Measurements from ENCODE around the gene KDF1. TPM values are rescaled to one million over a fixed set of nuclear protein-coding genes. Genes with fewer than 3 reads are reported as not detected.

The KDF1 gene
- total RNA-seq (2014; rRNA removed; shearing (Covaris generic)) = not detected in 2 replicates

GRCh38 chr1:26959722-26960624 is at the start of gene KDF1:
Gene KDF1 (minus strand): TSS chr1:26960468. CDS start chr1:26952380, 8,088 bp downstream.
- DNase-seq (ENCODE audit: low read depth) = no peak

- DNase-seq (ENCODE audit: low read depth) = no peak
Observed at GRCh38 chr1:27009601-27010197, 49.4 kb upstream of the KDF1 start.

GRCh38 chr1:27007909-27008582 is 47.8 kb upstream of the KDF1 start:
- no peak for DNase-seq (ENCODE audit: low read depth)

GRCh38 chr1:27006683-27007082 is 46.4 kb upstream of the KDF1 start:
- no peak for DNase-seq (ENCODE audit: low read depth)

GRCh38 chr1:27005648-27006496 is 45.6 kb upstream of the KDF1 start:
- no peak for DNase-seq (ENCODE audit: low read depth)

- DNase-seq (ENCODE audit: low read depth) = no peak
Observed at GRCh38 chr1:27005166-27005530, 44.9 kb upstream of the KDF1 start.

- no peak for DNase-seq (ENCODE audit: low read depth)
Observed at GRCh38 chr1:27004471-27005165, 44.4 kb upstream of the KDF1 start.

- DNase-seq (ENCODE audit: low read depth) = no peak
Observed at GRCh38 chr1:27003745-27004470, 43.6 kb upstream of the KDF1 start.

GRCh38 chr1:27001570-27002360 is 41.5 kb upstream of the KDF1 start:
- DNase-seq (ENCODE audit: low read depth) = peak; percentile 87

- peak; percentile 61 for DNase-seq (ENCODE audit: low read depth)
Observed at GRCh38 chr1:27000817-27001460, 40.7 kb upstream of the KDF1 start.

GRCh38 chr1:27000090-27000816 is 40.0 kb upstream of the KDF1 start:
- DNase-seq (ENCODE audit: low read depth) = no peak

GRCh38 chr1:26999440-26999987 is 39.2 kb upstream of the KDF1 start:
- peak; percentile 97 for DNase-seq (ENCODE audit: low read depth)

GRCh38 chr1:26998429-26999300 is 38.4 kb upstream of the KDF1 start:
- DNase-seq (ENCODE audit: low read depth) = peak; percentile 39

GRCh38 chr1:26996665-26997064 is 36.4 kb upstream of the KDF1 start:
- DNase-seq (ENCODE audit: low read depth) = no peak

GRCh38 chr1:26996024-26996423 is 35.8 kb upstream of the KDF1 start:
- no peak for DNase-seq (ENCODE audit: low read depth)

- no peak for DNase-seq (ENCODE audit: low read depth)
Observed at GRCh38 chr1:26994787-26995517, 34.7 kb upstream of the KDF1 start.
